Transverse colon (tissue), 4 donors: ENCODE data around the gene DAZAP2. TPM values are rescaled to one million over a fixed set of nuclear protein-coding genes. Genes with fewer than 3 reads are reported as not detected.

Experiments used
- DNase-seq: peaks from one replicate; pipeline ENCODE4 v3.0.0-alpha.2; 2019
- H3K27ac ChIP-seq, 4 donors: fragments of 200-600 bp; sonication (generic); 2 replicates each; pipeline ENCODE4 v1.5.1; 2016 to 2018; ENCODE audit warnings: inconsistent platforms in 4 of 4
- H3K27me3 ChIP-seq: fragments of 200-600 bp; sonication (generic); 2 replicates; pipeline ENCODE4 v1.5.1; 2017; ENCODE audit warnings: inconsistent platforms
- H3K36me3 ChIP-seq, 4 donors: fragments of 200-600 bp; sonication (generic); 2 replicates each; pipeline ENCODE4 v1.5.1; 2017 to 2019; ENCODE audit warnings: inconsistent platforms in 4 of 4
- H3K4me1 ChIP-seq, 4 donors: fragments of 200-600 bp; sonication (generic); 2 replicates each; pipeline ENCODE4 v1.5.1; 2017 to 2020; ENCODE audit warnings: inconsistent platforms in 4 of 4
- H3K4me3 ChIP-seq, 4 donors: fragments of 200-600 bp; sonication (generic); 1 replicate in 1 of 4; 2 replicates in 3 of 4; pipeline versions ENCODE4 v1.5.1 to v1.6.1; 2017 to 2019; ENCODE audit warnings: inconsistent platforms in 4 of 4
- H3K9me3 ChIP-seq, 2 donors: fragments of 200-600 bp; sonication (generic); 2 replicates each; pipeline ENCODE4 v1.5.1; 2017 to 2019; ENCODE audit warnings: inconsistent platforms in 2 of 2
- CTCF ChIP-seq, 5 experiments: fragments of 200-600 bp in 3 of 5; fragments of 450-650 bp in 2 of 5; sonication (generic) in 3 of 5; IDR thresholded peaks; 1 replicate in 2 of 5; 2 replicates in 3 of 5; pipeline ENCODE4 v1.5.1; 2016 to 2017; ENCODE audit warnings: antibody characterized with exemption in 5 of 5, inconsistent platforms in 3 of 5, mild to moderate bottlenecking in 2 of 5, moderate library complexity in 1 of 5
- EP300 ChIP-seq: sonication (generic); formaldehyde crosslinking; IDR thresholded peaks from one replicate; pipeline ENCODE4 v1.6.1; 2017; ENCODE audit warnings: antibody characterized with exemption, low read depth
- POLR2A ChIP-seq: fragments of 450-650 bp; IDR thresholded peaks from one replicate; pipeline ENCODE4 v1.6.1; 2016; ENCODE audit warnings: antibody characterized with exemption, mild to moderate bottlenecking, moderate library complexity
- POLR2AphosphoS5 ChIP-seq, 3 donors: sonication (generic); formaldehyde crosslinking; IDR thresholded peaks; one replicate each; pipeline ENCODE4 v1.6.1; 2016; ENCODE audit warnings: antibody characterized with exemption in 3 of 3
- WGBS, 2 donors: methylation state at CpG; one replicate each; pipeline ENCODE4 v1.1.5; 2018; ENCODE audit warnings: low coverage in 1 of 2; 5-methylcytosine and 5-hydroxymethylcytosine counted together
- in situ Hi-C, 4 donors: fragments of 200-750 bp; cut with MboI; loops; one replicate each; pipeline versions ENCODE4 v1.15.0 to v1.15.1; 2017; ENCODE audit warnings: low sequenced_read_pairs in 3 of 4, low pct_ligation_motif_present in 1 of 4, low pct_unique_long_range_greater_than_20kb in 1 of 4
- intact Hi-C: fragments of 100-400 bp; cut with DNase I; formaldehyde crosslinking; loops from one replicate; pipeline ENCODE4 v1.15.1; 2023; ENCODE audit warnings: low total_unique reads
- total RNA-seq, 4 donors: library from RNA; depleted of rRNA; stranded (reverse); fragments of >200 nt; gene quantifications; one replicate each; pipeline ENCODE4 v1.1.0, GENCODE V29; 2016

Gene DAZAP2
- total RNA-seq, 4 donors from 2014 or later, result 106 to 429 (median 233) TPM

- intact Hi-C loops, result no loop called here
- H3K9me3 ChIP-seq, result no peaks in the 10 kb centered on the region
- H3K4me1 ChIP-seq, result no peaks in the 10 kb centered on the region
- TF ChIP-seq POLR2AphosphoS5 (IDR thresholded peaks at IDR 0.05) (no peak), POLR2A (no peak), EP300 (no peak), CTCF (IDR thresholded peaks at IDR 0.05) (no peak)
- no peak overlapping the region for H3K4me3 ChIP-seq
- no peak for DNase-seq
- H3K27me3 ChIP-seq, result no peaks in the 10 kb centered on the region
- WGBS, 2 donors, result 95 to 100% methylated on average over 1 of the region's 1 CpG
- H3K36me3 ChIP-seq, result no peaks in the 10 kb centered on the region
- H3K27ac ChIP-seq, result no peak overlapping the region
- in situ Hi-C loops, result no loop called here
Observed at GRCh38 chr12:51227962-51228361, 10.7 kb upstream of the DAZAP2 start.

GRCh38 chr12:51229116-51229809, 9.4 kb upstream of the DAZAP2 start:
- Histone ChIP-seq H3K9me3 (no peaks in the 10 kb centered on the region), H3K4me1 (no peaks in the 10 kb centered on the region), H3K4me3 (no peak overlapping the region), H3K36me3 (no peaks in the 10 kb centered on the region), H3K27ac (no peak overlapping the region), H3K27me3 (no peaks in the 10 kb centered on the region)
- 92 to 97% methylated on average over 2 to 7 of the region's 7 CpGs for WGBS, 2 donors
- in situ Hi-C loops (no loop called here), intact Hi-C loops (no loop called here)
- no peak for TF ChIP-seq POLR2A
- no peak for DNase-seq

- Histone ChIP-seq H3K9me3 (no peaks in the 10 kb centered on the region), H3K4me3 (no peak overlapping the region), H3K27me3 (no peaks in the 10 kb centered on the region), H3K36me3 (no peaks in the 10 kb centered on the region), H3K27ac (no peak overlapping the region), H3K4me1 (peaks cover 0 to under 1% (median 0%) of the 10 kb centered on the region in 4 donors)
- in situ Hi-C loops, result no loop called here
- intact Hi-C loops, result no loop called here
- TF ChIP-seq EP300, result no peak
- no peak for TF ChIP-seq CTCF (IDR thresholded peaks at IDR 0.05)
- no peak for TF ChIP-seq POLR2A
- no peak for TF ChIP-seq POLR2AphosphoS5 (IDR thresholded peaks at IDR 0.05)
- DNase-seq, result no peak
Observed at GRCh38 chr12:51232642-51233041, 6.0 kb upstream of the DAZAP2 start.

- Histone ChIP-seq H3K9me3 (no peaks in the 10 kb centered on the region), H3K36me3 (no peaks in the 10 kb centered on the region), H3K4me1 (peaks cover 0 to 7% (median 5%) of the 10 kb centered on the region in 4 donors), H3K4me3 (no peak overlapping the region), H3K27ac (no peak overlapping the region), H3K27me3 (no peaks in the 10 kb centered on the region)
- WGBS, 2 donors, result 76 to 77% methylated on average over 5 of the region's 5 CpGs
- intact Hi-C loops (no loop called here), in situ Hi-C loops (no loop called here)
- TF ChIP-seq CTCF (IDR thresholded peaks at IDR 0.05) (no peak), EP300 (no peak)
- no peak for DNase-seq
Observed at GRCh38 chr12:51234530-51234929, 4.1 kb upstream of the DAZAP2 start.

GRCh38 chr12:51238037-51238509, 553 bp upstream of the DAZAP2 start:
- in situ Hi-C loops (no loop called here), intact Hi-C loops (no loop called here)
- no peak for TF ChIP-seq POLR2A
- no peak for TF ChIP-seq EP300
- TF ChIP-seq POLR2AphosphoS5 (IDR thresholded peaks at IDR 0.05), result no peak
- no peak for TF ChIP-seq CTCF (IDR thresholded peaks at IDR 0.05)
- 8 to 17% methylated on average over 4 to 10 of the region's 10 CpGs for WGBS, 2 donors
- Histone ChIP-seq H3K4me3 (peak overlapping the region; percentile 56 to 100 (median 90)), H3K27ac (peak overlapping the region; percentile 99 to 100 (median 100)), H3K4me1 (peaks cover 0 to 34% (median 22%) of the 10 kb centered on the region in 4 donors), H3K27me3 (no peaks in the 10 kb centered on the region), H3K9me3 (no peaks in the 10 kb centered on the region), H3K36me3 (peaks cover 0 to 27% (median 12%) of the 10 kb centered on the region in 4 donors)
- peak; percentile 41 for DNase-seq
